Activated CD4-positive, alpha-beta T cell treated with anti-CD3 and anti-CD28 coated beads, Interleukin-2, amount 10 ng/mL, durations not matched to agents 7 days and 5 days (primary cell): ENCODE data around the gene QRICH1. TPM values are rescaled to one million over a fixed set of nuclear protein-coding genes. Genes with fewer than 3 reads are reported as not detected.

Experiments used
- CTCF ChIA-PET: fragments of 350-600 bp; sonication (Branson Sonifier 250); formaldehyde crosslinking; loops from one replicate; lab custom pipeline; 2021; ENCODE audit warnings: antibody characterized with exemption; lab: Charles Lee
- POLR2A ChIA-PET: fragments of 350-600 bp; sonication (Branson Sonifier 250); formaldehyde crosslinking; loops from one replicate; lab custom pipeline; 2021; ENCODE audit warnings: antibody characterized with exemption; lab: Charles Lee
- DNase-seq: peaks from one replicate; pipeline ENCODE4 v3.0.0-alpha.2; 2020
- H3K27ac Mint-ChIP-seq: one replicate; pipeline ENCODE4 v1.8.0; 2021; ENCODE audit warnings: mild to moderate bottlenecking, moderate library complexity, mixed read lengths
- H3K27me3 Mint-ChIP-seq: one replicate; pipeline ENCODE4 v1.8.0; 2021; ENCODE audit warnings: mixed read lengths
- H3K36me3 Mint-ChIP-seq: one replicate; pipeline ENCODE4 v1.8.0; 2021; ENCODE audit warnings: low read depth, mixed read lengths
- H3K4me1 Mint-ChIP-seq: one replicate; pipeline ENCODE4 v1.8.0; 2021; ENCODE audit warnings: mixed read lengths
- H3K4me3 Mint-ChIP-seq: one replicate; pipeline ENCODE4 v1.8.0; 2021; ENCODE audit warnings: mild to moderate bottlenecking, moderate library complexity, mixed read lengths
- H3K9me3 Mint-ChIP-seq: one replicate; pipeline ENCODE4 v1.8.0; 2021; ENCODE audit warnings: mixed read lengths
- total RNA-seq, 2 experiments: library from RNA; stranded (reverse); gene quantifications; one replicate each; pipeline ENCODE4 v1.2.3, GENCODE V29; 2021

Gene QRICH1
- total RNA-seq, 2 experiments from 2014 or later, result 140 to 164 TPM

- Mint-ChIP-seq H3K9me3 (no peaks in the 10 kb centered on the region), H3K27ac (no peak overlapping the region), H3K36me3 (peaks cover 11% of the 10 kb centered on the region), H3K27me3 (no peaks in the 10 kb centered on the region), H3K4me1 (peaks cover 21% of the 10 kb centered on the region), H3K4me3 (no peak overlapping the region)
- ChIA-PET CTCF (interaction anchor here (0.5 to 1.5 kb wide), 3 partner anchors 11 to 15 kb away, joined by 3 to 6 read pairs (median 3); no protein-coding TSS in a partner anchor), POLR2A (no interaction called here)
- no peak for DNase-seq
Observed at GRCh38 chr3:49123687-49124086, 29.8 kb upstream of the QRICH1 start.

DNA sequence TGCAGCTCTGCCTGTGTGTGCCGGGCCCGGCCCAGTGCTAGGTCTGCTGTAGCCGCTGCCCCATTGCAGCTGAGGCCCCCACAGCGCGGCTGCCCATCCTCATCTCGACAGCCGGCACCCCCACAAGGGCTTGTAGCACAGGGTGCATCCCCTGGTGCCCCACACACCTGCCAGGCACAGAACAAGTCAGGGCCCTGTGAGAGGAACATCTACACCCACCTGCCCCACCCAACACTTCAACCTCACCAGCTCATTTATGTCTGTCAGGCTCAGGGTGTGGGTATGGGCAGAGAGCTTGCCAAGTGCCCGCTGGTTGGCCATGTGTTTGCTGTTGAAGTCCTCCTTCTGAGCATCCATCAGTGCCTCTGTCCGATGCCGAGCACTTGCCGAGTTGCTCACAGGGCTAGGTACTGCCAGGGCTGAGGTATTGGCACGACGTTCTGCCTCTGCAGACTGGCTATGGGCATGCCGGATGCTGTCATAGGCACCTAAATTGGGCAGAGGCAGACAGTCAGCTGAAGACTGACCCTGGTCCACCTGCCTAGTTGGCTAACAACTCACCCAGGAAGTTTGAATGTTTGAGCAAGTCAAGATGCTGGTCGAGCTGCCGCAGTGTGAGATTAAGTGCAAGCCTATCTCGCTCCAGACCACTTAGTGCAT, 29.1 kb upstream of the QRICH1 start:
- no peaks in the 10 kb centered on the region for H3K9me3 Mint-ChIP-seq
- ChIA-PET POLR2A (no interaction called here), CTCF (interaction anchor here (0.5 to 3.8 kb wide), 7 partner anchors 9 to 45 kb away, joined by 3 to 17 read pairs (median 5); no protein-coding TSS in a partner anchor)
- H3K36me3 Mint-ChIP-seq, result peaks cover 13% of the 10 kb centered on the region
- peaks cover 23% of the 10 kb centered on the region for H3K4me1 Mint-ChIP-seq
- no peaks in the 10 kb centered on the region for H3K27me3 Mint-ChIP-seq
- no peak for DNase-seq
- no peak overlapping the region for H3K4me3 Mint-ChIP-seq
- H3K27ac Mint-ChIP-seq, result no peak overlapping the region

DNA sequence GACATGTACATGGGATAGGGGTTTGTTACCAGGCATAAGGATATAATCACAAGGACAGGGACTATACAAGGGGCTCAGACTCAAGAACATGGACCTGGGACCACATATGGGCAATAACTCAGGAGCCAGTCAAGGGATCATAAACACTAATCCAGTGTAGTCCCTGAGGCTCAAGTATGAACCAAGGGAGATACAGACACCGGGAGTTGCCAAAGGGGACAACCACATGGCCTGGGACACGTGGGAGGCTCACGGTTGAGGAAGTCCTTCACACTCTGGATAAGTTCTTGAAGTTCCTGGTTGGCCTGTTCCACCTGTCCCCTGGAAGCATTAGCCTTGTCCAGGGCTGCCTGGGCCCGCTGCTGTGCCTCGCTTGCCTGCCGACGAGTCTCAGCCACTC, 28.6 kb upstream of the QRICH1 start:
- no peak overlapping the region for H3K4me3 Mint-ChIP-seq
- peak overlapping the region; percentile 94 for H3K27ac Mint-ChIP-seq
- peaks cover 23% of the 10 kb centered on the region for H3K4me1 Mint-ChIP-seq
- no peaks in the 10 kb centered on the region for H3K9me3 Mint-ChIP-seq
- no peaks in the 10 kb centered on the region for H3K27me3 Mint-ChIP-seq
- ChIA-PET POLR2A (no interaction called here), CTCF (interaction anchor here (0.6 to 3.8 kb wide), 6 partner anchors 9 to 49 kb away, joined by 3 to 17 read pairs (median 5); partner anchors contain the start of genes KLHDC8B and LAMB2)
- H3K36me3 Mint-ChIP-seq, result peaks cover 17% of the 10 kb centered on the region
- DNase-seq, result no peak

DNA sequence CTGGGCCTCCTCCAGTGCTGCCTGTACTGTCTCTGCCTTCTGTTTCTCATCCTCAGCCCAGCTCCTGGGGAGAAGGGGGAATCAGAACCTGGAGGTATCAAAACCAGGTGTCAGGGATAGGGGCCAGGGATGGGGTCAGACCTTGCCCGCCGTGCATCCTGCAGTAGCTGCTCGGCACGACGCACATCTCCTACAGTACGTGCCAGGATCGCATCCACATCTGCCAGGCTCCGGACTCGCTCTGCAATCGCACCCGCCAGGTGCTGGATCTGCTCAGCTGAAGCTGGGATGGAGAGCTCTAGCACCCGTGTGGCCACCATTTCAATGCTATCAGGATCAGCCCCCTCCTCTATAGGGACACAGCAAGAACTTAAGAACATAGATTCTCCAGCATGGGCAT, 28.2 kb upstream of the QRICH1 start:
- Mint-ChIP-seq H3K27me3 (no peaks in the 10 kb centered on the region), H3K4me3 (peak overlapping the region; percentile 91), H3K27ac (peak overlapping the region; percentile 94), H3K36me3 (peaks cover 19% of the 10 kb centered on the region), H3K9me3 (no peaks in the 10 kb centered on the region), H3K4me1 (peaks cover 23% of the 10 kb centered on the region)
- POLR2A ChIA-PET, result no interaction called here
- CTCF ChIA-PET, result interaction anchor here (1.0 to 3.8 kb wide), 6 partner anchors 8 to 49 kb away, joined by 3 to 17 read pairs (median 8); partner anchors contain the start of genes KLHDC8B, LAMB2 and QRICH1
- DNase-seq, result no peak

DNA sequence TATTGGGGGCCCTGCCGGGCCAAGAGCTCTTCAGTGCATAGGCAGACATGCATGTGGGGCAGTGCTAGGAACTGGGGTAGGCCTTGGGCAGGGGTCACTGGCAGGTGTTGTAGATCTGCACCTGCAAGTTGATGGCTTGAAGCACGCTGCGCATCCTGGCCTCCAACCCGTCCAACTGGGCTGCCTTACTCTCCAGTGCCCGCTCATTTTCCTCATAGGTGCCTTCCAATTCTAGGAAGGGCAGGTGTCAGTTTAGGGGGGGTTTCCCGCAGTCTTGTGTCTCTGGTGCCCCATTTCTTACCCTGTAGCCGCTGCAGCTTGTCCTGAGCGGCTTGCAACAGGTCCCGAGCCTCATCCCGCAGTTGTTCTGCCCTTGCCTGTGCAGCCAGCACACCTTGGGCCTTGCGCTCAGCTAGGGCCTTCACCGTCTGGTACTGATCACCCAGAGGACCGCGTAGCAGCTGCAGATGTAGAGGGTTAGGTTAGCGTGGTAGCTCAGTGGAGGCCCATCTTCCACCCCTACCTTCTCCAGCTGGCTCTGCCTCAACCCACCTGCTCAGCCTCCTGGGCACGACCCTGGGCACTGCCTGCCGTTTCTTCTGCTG, 27.4 kb upstream of the QRICH1 start:
- H3K27ac Mint-ChIP-seq, result peak overlapping the region; percentile 94
- no peaks in the 10 kb centered on the region for H3K27me3 Mint-ChIP-seq
- peak overlapping the region; percentile 91 for H3K4me3 Mint-ChIP-seq
- peaks cover 24% of the 10 kb centered on the region for H3K36me3 Mint-ChIP-seq
- DNase-seq, result no peak
- ChIA-PET CTCF (interaction anchor here (0.9 to 3.8 kb wide), 7 partner anchors 10 to 50 kb away, joined by 3 to 17 read pairs (median 7); partner anchors contain the start of genes KLHDC8B, LAMB2 and QRICH1), POLR2A (no interaction called here)
- peaks cover 23% of the 10 kb centered on the region for H3K4me1 Mint-ChIP-seq
- no peaks in the 10 kb centered on the region for H3K9me3 Mint-ChIP-seq

DNA sequence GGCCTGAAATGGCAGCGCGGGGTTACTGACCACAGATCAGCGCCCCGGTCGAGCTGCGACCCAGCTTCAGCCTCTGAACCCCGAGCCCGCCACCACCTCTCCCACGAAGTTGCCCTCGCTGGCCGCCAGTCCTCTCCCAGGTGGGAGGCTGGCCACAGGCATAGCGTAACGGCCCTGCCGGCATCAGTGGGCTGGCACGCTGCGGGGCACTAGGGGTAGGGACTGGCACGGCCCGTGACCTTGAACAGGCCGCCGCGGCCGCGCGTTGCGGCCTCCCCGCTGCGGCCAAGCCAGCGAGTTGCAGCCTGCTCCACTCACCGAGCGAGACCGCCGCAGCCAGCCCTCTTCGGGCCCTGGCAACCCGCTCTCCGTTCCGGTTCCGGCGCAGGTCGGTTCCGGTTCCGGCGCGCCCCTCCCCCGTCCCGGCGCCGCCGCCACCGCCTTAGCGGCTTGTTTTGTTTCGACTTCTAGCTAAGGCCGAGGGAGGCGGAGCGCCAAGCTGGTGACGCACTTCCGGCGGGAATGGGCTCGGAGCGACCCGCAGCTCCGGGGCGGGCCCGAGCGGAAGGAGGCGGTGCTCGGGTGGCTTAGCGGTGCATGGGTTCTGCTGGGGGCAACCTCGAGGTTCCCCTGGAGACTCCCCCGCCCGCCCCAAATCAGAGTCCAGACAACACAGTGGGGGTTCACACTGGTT, 26.7 kb upstream of the QRICH1 start, which contains the start of gene USP19:
Gene USP19 (minus strand): TSS at position 386 of the 694 bp plus-strand sequence. CDS start 1,678 bp downstream, outside the sequence.
- ChIA-PET CTCF (interaction anchor here (0.6 to 3.8 kb wide), 10 partner anchors 10 to 349 kb away, joined by 3 to 17 read pairs (median 4); partner anchors contain the start of genes DAG1, KLHDC8B, LAMB2 and QRICH1), POLR2A (no interaction called here)
- peaks cover 31% of the 10 kb centered on the region for H3K36me3 Mint-ChIP-seq
- peak within 1 kb of the TSS; percentile 94 for H3K27ac Mint-ChIP-seq
- no peaks in the 10 kb centered on the region for H3K27me3 Mint-ChIP-seq
- peak; percentile 94 for DNase-seq
- no peaks in the 10 kb centered on the region for H3K9me3 Mint-ChIP-seq
- H3K4me3 Mint-ChIP-seq, result peak within 1 kb of the TSS; percentile 91
- peaks cover 23% of the 10 kb centered on the region for H3K4me1 Mint-ChIP-seq

DNA sequence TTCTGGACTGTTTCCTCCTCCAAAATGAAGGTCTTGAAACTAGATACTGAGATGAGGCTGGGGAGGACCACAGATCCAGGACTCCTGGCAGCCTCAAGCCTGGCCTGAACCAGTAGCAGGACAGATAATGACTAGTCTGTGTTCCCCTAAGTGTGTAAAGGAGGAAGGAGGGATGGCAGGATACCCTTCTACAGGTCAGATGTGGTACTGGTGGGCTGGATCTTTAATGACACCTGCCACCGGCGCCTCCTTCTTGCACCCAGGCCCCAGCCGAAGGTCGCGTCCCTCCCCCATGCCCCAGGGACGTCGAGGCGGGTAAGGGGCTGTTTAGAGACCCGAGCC, 26.2 kb upstream of the QRICH1 start:
- Mint-ChIP-seq H3K4me3 (peak overlapping the region; percentile 91), H3K4me1 (peaks cover 23% of the 10 kb centered on the region), H3K27me3 (no peaks in the 10 kb centered on the region), H3K9me3 (no peaks in the 10 kb centered on the region), H3K27ac (peak overlapping the region; percentile 94), H3K36me3 (peaks cover 36% of the 10 kb centered on the region)
- no peak for DNase-seq
- ChIA-PET CTCF (interaction anchor here (0.6 to 3.8 kb wide), 8 partner anchors 11 to 350 kb away, joined by 3 to 17 read pairs (median 4); partner anchors contain the start of genes DAG1, KLHDC8B, LAMB2 and QRICH1), POLR2A (no interaction called here)

- ChIA-PET POLR2A (no interaction called here), CTCF (interaction anchor here (1.0 to 3.8 kb wide), 3 partner anchors 10 to 351 kb away, joined by 3 to 17 read pairs (median 12); partner anchors contain the start of genes DAG1 and QRICH1)
- H3K9me3 Mint-ChIP-seq, result no peaks in the 10 kb centered on the region
Observed at GRCh38 chr3:49119439-49119838, 25.6 kb upstream of the QRICH1 start.

GRCh38 chr3:49119036-49119435, 25.2 kb upstream of the QRICH1 start:
- Mint-ChIP-seq H3K4me1 (peaks cover 23% of the 10 kb centered on the region), H3K9me3 (no peaks in the 10 kb centered on the region), H3K4me3 (peak overlapping the region; percentile 91), H3K27me3 (no peaks in the 10 kb centered on the region), H3K27ac (peak overlapping the region; percentile 60), H3K36me3 (peaks cover 41% of the 10 kb centered on the region)
- CTCF ChIA-PET, result interaction anchor here (0.6 to 3.8 kb wide), 4 partner anchors 10 to 87 kb away, joined by 3 to 17 read pairs (median 8); partner anchors contain the start of gene QRICH1
- DNase-seq, result no peak
- POLR2A ChIA-PET, result no interaction called here

More at GRCh38 chr3:49119439-49119838, 25.6 kb upstream of the QRICH1 start:
- Mint-ChIP-seq H3K4me3 (peak overlapping the region; percentile 91), H3K36me3 (peaks cover 40% of the 10 kb centered on the region), H3K4me1 (peaks cover 23% of the 10 kb centered on the region), H3K27me3 (no peaks in the 10 kb centered on the region), H3K27ac (peak overlapping the region; percentile 94)
- DNase-seq, result no peak

GRCh38 chr3:49112262-49112661, 18.4 kb upstream of the QRICH1 start:
- no peaks in the 10 kb centered on the region for H3K27me3 Mint-ChIP-seq
- ChIA-PET CTCF (interaction anchor here (2.4 kb wide), 1 partner anchor 17 kb away, joined by 10 read pairs; no protein-coding TSS in a partner anchor), POLR2A (no interaction called here)
- DNase-seq, result no peak
- H3K4me3 Mint-ChIP-seq, result no peak overlapping the region
- H3K4me1 Mint-ChIP-seq, result no peaks in the 10 kb centered on the region
- H3K9me3 Mint-ChIP-seq, result no peaks in the 10 kb centered on the region
- no peak overlapping the region for H3K27ac Mint-ChIP-seq
- H3K36me3 Mint-ChIP-seq, result peaks cover 51% of the 10 kb centered on the region

DNA sequence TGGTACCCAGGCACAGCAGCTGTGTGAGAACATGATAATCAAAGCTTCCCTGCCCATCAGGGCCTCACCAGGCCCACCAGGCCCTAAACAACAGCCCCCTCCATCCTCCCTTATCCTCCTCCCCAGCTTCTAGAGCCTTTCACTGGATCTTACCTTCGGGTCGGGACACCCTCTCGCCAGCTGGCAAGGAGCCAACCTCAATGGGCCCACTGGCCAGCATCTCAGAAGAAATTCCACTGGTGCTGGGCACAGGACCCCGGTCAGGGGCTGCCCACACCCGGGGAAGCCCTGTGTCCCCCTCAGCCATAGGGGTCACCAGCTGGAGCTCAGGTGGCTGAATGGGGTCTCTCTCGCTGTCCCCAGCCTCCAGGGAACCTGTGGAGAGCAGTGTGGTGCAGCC, 17.5 kb upstream of the QRICH1 start:
- Mint-ChIP-seq H3K4me3 (no peak overlapping the region), H3K9me3 (no peaks in the 10 kb centered on the region), H3K27ac (no peak overlapping the region), H3K27me3 (no peaks in the 10 kb centered on the region), H3K36me3 (peaks cover 48% of the 10 kb centered on the region), H3K4me1 (no peaks in the 10 kb centered on the region)
- CTCF ChIA-PET, result interaction anchor here (2.4 to 3.8 kb wide), 2 partner anchors 10 to 16 kb away, joined by 10 to 17 read pairs; partner anchors contain the start of gene USP19
- POLR2A ChIA-PET, result no interaction called here
- DNase-seq, result no peak

- DNase-seq, result no peak
- no peaks in the 10 kb centered on the region for H3K9me3 Mint-ChIP-seq
- no peak overlapping the region for H3K27ac Mint-ChIP-seq
- ChIA-PET POLR2A (no interaction called here), CTCF (interaction anchor here (2.4 to 3.8 kb wide), 2 partner anchors 10 to 15 kb away, joined by 10 to 17 read pairs; partner anchors contain the start of gene USP19)
- H3K27me3 Mint-ChIP-seq, result no peaks in the 10 kb centered on the region
- H3K4me3 Mint-ChIP-seq, result no peak overlapping the region
- peaks cover 4% of the 10 kb centered on the region for H3K4me1 Mint-ChIP-seq
- peaks cover 43% of the 10 kb centered on the region for H3K36me3 Mint-ChIP-seq
Observed at GRCh38 chr3:49110780-49111179, 16.9 kb upstream of the QRICH1 start.
